HG03039 (cell line): ENCODE data around the gene TBC1D8.
A peak's percentile ranks its signal among the peaks of the same experiment; 100 is the strongest.

Experiments used
- ATAC-seq: cut with Tn5 transposase; IDR thresholded peaks from one replicate; pipeline ENCODE4 v1.9.1; 2021; ENCODE audit warnings: mild to moderate bottlenecking, moderate library complexity; ENCODE audit not compliant: unreplicated experiment

The TBC1D8 gene

GRCh38 chr2:101037161-101037755, 113.9 kb downstream of the TBC1D8 start:
- no peak for ATAC-seq

GRCh38 chr2:101036562-101036961, 114.6 kb downstream of the TBC1D8 start:
- no peak for ATAC-seq

- no peak for ATAC-seq
These were observed 119.0 kb downstream of the TBC1D8 start for GRCh38 chr2:101032084-101032776.

GRCh38 chr2:101030866-101031554, 120.2 kb downstream of the TBC1D8 start:
- no peak for ATAC-seq

GRCh38 chr2:101027852-101028251, 123.3 kb downstream of the TBC1D8 start:
- no peak for ATAC-seq

- ATAC-seq = no peak
These were observed 124.2 kb downstream of the TBC1D8 start for GRCh38 chr2:101026923-101027469.

- ATAC-seq = no peak
These were observed 124.9 kb downstream of the TBC1D8 start for GRCh38 chr2:101026253-101026701.

GRCh38 chr2:101025561-101025960, 125.6 kb downstream of the TBC1D8 start:
- ATAC-seq = no peak

GRCh38 chr2:101023327-101024107, 127.7 kb downstream of the TBC1D8 start:
- no peak for ATAC-seq

- no peak for ATAC-seq
These were observed 129.0 kb downstream of the TBC1D8 start for GRCh38 chr2:101022221-101022620.

GRCh38 chr2:101018934-101019333, 132.2 kb downstream of the TBC1D8 start:
- no peak for ATAC-seq

- no peak for ATAC-seq
These were observed 133.8 kb downstream of the TBC1D8 start for GRCh38 chr2:101017371-101017770.

GRCh38 chr2:101014264-101014857, 136.8 kb downstream of the TBC1D8 start:
- no peak for ATAC-seq

- no peak for ATAC-seq
These were observed 138.4 kb downstream of the TBC1D8 start for GRCh38 chr2:101012706-101013181.

- peak; percentile 89 for ATAC-seq
These were observed 139.0 kb downstream of the TBC1D8 start for GRCh38 chr2:101012054-101012705.

- no peak for ATAC-seq
These were observed 140.0 kb downstream of the TBC1D8 start for GRCh38 chr2:101011152-101011551.

GRCh38 chr2:101007415-101008345, 143.5 kb downstream of the TBC1D8 start:
- ATAC-seq = no peak

- ATAC-seq = no peak
These were observed 145.0 kb downstream of the TBC1D8 start for GRCh38 chr2:101006065-101006715.
